ENCODE data around the gene GAS6.
"Not testable (repeated sequence)": the region's sequence is repeated elsewhere in the genome, so short reads cannot be mapped to it uniquely, and the experiment has no call there.

GAS6 gene

GRCh38 chr13:113886561-113887112 is 22.8 kb upstream of the GAS6 start:
- DNase-seq = no peak

- no peak for DNase-seq
These were observed 20.9 kb upstream of the GAS6 start for GRCh38 chr13:113884821-113885220.

DNA sequence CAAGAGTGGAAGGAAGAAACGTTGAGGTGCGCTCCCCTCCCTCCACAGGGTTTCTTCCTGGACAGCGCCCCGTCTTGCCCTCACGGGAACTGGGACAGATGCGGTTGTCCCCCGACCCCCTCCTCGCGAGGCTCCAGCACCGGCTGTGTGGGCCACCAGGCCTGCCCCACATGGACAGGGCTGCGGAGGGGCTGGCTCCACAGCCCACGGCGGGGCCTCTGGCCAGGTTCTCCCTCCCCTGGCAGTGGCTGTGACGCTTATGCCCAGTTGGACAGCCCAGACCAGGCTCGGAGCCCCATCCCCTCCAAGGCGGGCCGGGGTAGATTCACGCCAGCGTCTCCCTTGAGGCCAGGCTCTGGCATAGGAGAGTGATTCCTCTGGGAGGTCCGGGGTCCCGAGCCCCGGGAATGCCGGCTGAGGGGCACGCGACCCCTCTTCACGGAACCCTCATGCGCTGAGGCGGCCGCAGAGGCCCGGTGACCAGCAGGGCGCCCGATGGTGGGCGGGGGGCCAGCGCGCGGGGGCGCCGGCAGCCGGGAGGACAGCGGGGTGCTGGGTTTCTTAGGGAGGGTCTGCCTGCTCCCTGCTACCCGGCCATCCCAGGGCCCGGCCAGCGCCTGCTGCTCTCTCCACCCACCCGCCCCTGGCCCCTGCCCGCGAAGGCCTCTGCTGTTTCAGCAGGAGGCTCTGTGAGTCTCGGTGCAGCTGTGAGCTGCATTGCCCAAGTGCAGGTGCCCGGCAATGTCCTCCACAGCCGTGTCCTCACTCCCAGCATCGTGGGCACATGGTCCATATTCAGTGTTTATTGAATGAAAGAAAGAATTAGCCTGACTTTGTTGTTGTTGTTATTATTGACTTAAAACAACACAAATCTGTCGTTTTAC is 20.3 kb upstream of the GAS6 start:
- DNase-seq = no peak

- DNase-seq = no peak
These were observed 19.5 kb upstream of the GAS6 start for GRCh38 chr13:113883314-113883811.

DNA sequence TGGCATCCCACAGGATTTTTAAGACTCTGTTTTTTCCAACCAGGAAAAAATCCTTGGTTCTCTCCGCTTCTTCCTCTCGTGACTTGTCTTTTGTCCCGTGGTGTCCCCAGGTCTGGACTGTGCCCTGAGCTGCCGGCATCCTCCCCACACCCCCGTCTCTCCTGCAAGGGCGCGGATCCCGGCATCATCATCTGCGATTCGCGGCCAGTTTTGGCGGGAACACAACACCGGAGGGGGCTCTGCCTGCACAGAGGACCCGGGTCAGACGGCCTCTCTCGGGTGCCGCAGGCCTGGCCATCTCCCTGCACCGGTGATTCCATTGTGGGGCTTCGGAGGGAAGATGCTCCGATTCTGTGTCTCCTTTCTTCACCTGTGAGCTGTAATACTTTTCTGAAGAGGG is 18.8 kb upstream of the GAS6 start:
- DNase-seq = no peak

- no peak for DNase-seq
These were observed 18.4 kb upstream of the GAS6 start for GRCh38 chr13:113882267-113882630.

DNA sequence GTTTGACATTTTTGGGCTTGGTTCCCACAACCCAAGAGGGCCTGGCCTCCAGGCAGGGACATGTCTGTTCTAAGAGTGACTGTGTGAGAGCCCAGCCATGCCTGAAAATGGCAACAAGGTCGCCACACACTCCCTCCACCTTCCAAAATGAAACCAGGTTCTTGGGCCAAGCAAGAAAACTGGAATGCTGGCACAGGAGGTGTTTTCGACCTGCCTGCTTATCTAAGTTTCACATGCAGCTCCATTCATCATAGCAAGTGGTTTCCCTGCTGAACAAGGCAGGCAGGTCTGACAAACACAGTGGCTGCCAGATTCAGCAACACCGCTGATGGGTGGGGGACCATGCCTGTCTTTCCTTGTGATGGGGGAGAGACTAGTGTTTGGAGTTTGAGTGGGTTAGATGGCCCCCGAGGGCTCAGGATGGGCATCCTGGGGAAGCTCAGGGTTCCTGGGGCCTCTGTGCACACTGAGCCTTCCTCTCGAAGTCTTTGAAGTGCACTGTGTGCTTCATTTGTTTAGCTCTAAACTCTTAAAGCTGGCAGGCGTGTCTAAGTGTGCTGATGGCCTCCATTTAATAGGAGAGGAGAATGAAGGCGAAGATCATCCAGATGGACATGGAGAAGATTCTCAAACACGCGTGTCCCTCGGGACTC is 17.9 kb upstream of the GAS6 start:
- DNase-seq = no peak

DNA sequence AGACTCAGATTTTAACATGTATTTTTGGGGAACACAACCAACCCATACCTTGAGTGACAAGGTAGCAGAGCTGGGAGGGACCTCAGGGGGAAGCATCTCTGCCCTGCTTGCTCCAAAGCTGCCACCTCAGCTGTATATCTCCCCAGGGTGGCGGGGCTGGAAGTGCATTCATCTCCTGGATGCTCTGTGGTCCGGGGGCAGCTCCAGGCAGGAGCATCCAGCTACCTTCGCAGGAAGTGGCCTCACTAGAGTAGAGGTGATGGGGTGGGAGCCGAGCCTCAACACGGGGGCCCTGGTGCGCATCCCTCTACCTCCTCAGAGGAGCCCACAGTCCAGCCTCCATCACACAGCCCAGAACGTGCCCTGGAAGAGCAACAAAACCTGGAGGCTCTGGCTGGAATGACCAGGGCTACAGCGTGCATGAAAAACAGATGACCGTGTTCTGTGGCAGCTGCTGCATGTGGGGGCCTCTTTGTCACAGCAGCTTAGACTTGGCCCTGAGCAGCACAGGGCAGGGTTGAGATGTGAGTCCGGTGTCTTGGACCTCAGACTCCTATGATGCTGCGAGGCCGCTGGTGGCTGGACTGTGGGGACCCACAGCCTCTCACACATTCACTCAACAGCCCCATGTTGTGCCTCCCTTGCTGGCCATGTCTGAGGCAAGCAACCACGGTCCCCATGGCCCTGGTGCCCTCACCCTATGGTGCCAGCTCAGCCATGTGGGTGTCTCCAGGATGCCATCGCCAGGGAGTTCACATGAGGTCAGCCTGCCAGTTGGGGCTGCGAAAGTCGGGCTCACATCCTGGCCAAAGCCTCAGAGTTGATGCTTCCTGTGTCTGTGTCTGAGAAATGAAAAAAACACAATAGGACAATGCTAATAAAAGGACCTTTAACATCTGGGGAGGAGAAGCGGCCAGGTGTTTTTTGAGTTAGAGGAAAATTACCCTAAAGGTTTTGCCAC is 17.1 kb upstream of the GAS6 start:
- no peak for DNase-seq

- no peak for DNase-seq
These were observed 15.9 kb upstream of the GAS6 start for GRCh38 chr13:113879494-113880360.

GRCh38 chr13:113879017-113879416 is 15.1 kb upstream of the GAS6 start:
- DNase-seq = no peak

GRCh38 chr13:113877149-113877990 is 13.5 kb upstream of the GAS6 start:
- no peak for DNase-seq

- no peak for DNase-seq
These were observed 12.7 kb upstream of the GAS6 start for GRCh38 chr13:113876346-113877148.

DNA sequence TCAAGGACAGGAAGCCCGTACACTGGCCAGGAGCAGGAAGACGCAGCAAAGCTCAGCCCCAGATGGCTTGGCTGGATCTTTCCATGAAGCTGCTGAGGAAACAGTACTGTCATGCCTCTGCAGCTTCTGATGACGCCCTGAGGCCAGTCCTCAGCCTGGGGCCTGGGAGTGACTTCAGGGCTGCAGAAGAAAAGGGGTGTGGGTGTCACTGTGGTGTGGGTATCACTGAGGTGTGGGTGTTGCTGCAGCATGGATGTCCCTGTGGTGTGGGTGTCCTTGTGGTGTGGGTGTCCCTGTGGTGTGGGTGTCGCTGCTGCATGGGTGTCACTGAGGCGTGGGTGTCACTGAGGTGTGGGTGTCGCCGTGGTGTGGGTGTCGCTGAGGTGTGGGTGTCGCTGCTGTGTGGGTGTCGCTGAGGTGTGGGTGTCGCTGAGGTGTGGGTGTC is 12.0 kb upstream of the GAS6 start:
- no peak for DNase-seq

DNA sequence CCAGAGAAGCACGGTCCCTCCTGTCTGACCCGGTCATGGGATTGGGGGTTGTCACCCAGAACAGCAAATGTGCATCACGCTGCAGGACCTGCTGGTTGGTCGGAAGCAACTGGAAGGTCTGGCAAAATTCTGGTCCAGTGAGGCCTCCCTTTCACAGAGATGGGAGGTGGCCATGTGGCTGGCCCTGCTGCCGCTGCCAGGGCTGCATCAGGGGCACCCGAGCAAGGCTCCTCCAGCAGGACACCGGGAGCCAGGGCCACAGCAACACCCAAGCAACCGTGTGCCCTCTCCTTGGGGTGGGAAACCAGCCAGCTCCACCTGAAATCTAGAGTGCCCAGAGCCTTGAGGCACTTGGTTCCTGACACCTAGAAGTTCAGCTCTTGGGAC is 11.5 kb upstream of the GAS6 start:
- DNase-seq = no peak

- DNase-seq = no peak
These were observed 10.9 kb upstream of the GAS6 start for GRCh38 chr13:113874579-113875428.

DNA sequence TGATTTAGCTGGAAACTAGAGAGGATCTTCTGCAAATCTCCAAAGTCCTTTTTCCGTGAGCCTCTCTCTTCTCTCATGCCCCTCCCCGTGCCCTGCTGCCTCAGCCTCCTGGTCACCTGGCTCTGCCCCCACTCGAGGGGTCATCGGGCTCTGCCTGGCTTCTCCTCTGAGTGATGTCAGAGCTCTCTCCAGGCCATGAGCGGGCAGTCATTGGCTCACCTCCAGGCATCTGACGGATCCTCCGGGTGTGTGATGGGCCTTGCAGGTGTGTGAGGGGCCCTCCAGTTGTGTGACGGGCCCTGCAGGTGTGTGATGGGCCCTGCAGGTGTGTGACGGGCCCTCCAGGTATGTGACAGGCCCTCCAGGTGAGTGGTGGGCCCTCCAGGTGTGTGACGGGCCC is 10.3 kb upstream of the GAS6 start:
- DNase-seq = no peak

DNA sequence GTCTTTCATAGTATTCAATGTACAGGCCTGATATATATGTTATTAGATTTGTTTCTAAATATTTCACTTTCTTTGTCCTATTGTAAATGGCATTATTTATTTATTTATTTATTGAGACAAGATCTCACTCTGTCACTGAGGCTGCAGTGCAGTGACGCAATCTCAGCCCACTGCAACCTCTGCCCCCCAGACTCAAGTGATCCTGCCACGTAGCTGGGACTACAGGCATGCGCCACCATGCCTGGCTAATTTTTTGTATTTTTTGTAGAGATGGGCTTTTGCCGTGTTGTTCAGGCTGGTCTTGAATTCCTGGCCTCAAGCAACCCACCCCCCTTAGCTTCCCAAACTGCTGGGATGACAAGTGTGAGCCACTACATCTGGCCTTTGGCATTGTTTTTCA is 5.4 kb upstream of the GAS6 start:
- DNase-seq = no peak

DNA sequence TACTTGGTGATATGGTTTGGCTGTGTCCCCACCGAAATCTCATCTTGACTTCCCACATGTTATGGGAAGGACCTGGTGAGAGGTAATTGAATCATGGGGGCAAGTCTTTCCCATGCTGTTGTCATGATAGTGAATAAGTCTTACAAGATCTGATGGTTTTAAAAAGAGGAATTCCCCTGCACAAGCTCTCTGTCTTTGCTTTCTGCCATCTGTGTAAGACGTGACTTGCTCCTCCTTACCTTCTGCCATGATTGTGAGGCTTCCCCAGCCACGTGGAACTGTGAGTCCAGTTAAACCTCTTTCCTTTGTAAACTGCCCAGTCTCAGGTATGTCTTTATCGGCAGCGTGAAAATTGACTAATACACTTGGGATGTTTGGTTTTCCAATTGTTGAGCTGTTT is 4.0 kb upstream of the GAS6 start:
- not testable (repeated sequence) for DNase-seq

GRCh38 chr13:113865427-113865826 is 1.6 kb upstream of the GAS6 start:
- no peak for DNase-seq
